SK-N-SH (cell line): ENCODE results near the gene CHST9. TPM values are rescaled to one million over a fixed set of nuclear protein-coding genes. Genes with fewer than 3 reads are reported as not detected.

ENCODE experiments used
- CTCF ChIA-PET: fragments of 300-600, 350-600 bp; formaldehyde crosslinking; extraction: SDS; loops from one replicate; lab custom pipeline; 2021; lab: Yijun Ruan, JAX
- POLR2A ChIA-PET: fragments of 350-600 bp; sonication (Branson Sonifier 250); formaldehyde crosslinking; extraction: SDS; loops from one replicate; lab custom pipeline; 2020; ENCODE audit warnings: antibody characterized with exemption, inconsistent platforms; lab: Yijun Ruan, JAX
- DNase-seq: peaks from one replicate; pipeline ENCODE4 v3.0.0; 2012
- H2AFZ ChIP-seq: fragments of 200-600 bp; sonication (generic); 2 replicates; pipeline ENCODE4 v1.8.1; 2016; ENCODE audit warnings: antibody characterized with exemption, mild to moderate bottlenecking, low read depth
- H3F3A ChIP-seq: fragments of 200-600 bp; sonication (generic); replicated peaks from 2 replicates; pipeline ENCODE3; 2016; ENCODE audit warnings: antibody characterized with exemption, mild to moderate bottlenecking; ENCODE audit not compliant: insufficient read depth
- H3K27ac ChIP-seq, 2 experiments: fragments of 200-500 bp in 1 of 2; fragments of 200-600 bp in 1 of 2; sonication (Bioruptor generic) in 1 of 2; sonication (generic), shearing (Covaris generic) in 1 of 2; 2 replicates each; pipeline versions ENCODE4 v1.5.1 to v1.6.1; 2014 to 2016; ENCODE audit warnings: low read depth in 2 of 2, inconsistent platforms in 1 of 2, low read length in 1 of 2, mild to moderate bottlenecking in 1 of 2, mixed read lengths in 1 of 2
- H3K27me3 ChIP-seq: fragments of 200-600 bp; sonication (generic), shearing (Covaris generic); 2 replicates; pipeline ENCODE4 v1.6.1; 2016; ENCODE audit warnings: mixed run types; ENCODE audit not compliant: insufficient read depth
- H3K36me3 ChIP-seq, 2 experiments: fragments of 200-500 bp in 1 of 2; fragments of 200-600 bp in 1 of 2; sonication (Bioruptor generic) in 1 of 2; sonication (generic) in 1 of 2; replicated peaks in 1 of 2; 2 replicates each; pipeline versions ENCODE3 to v1.5.1; 2014 to 2016; ENCODE audit warnings: low read length in 1 of 2, mild to moderate bottlenecking in 1 of 2; ENCODE audit not compliant: insufficient read depth in 2 of 2, control insufficient read depth in 1 of 2
- H3K4me1 ChIP-seq, 2 experiments: fragments of 200-500 bp in 1 of 2; fragments of 200-600 bp in 1 of 2; sonication (Bioruptor generic) in 1 of 2; sonication (generic), shearing (Covaris generic) in 1 of 2; 2 replicates each; pipeline versions ENCODE4 v1.5.1 to v1.6.1; 2014 to 2016; ENCODE audit warnings: low read depth in 1 of 2, low read length in 1 of 2, mixed run types in 1 of 2; ENCODE audit not compliant: insufficient read depth in 2 of 2, control insufficient read depth in 1 of 2
- H3K4me2 ChIP-seq: fragments of 200-600 bp; sonication (generic), shearing (Covaris generic); 2 replicates; pipeline ENCODE4 v1.6.1; 2017; ENCODE audit warnings: mixed run types
- H3K4me3 ChIP-seq, 2 experiments: fragments of 200-500 bp in 1 of 2; fragments of 200-600 bp in 1 of 2; sonication (Bioruptor generic) in 1 of 2; sonication (generic), shearing (Covaris generic) in 1 of 2; 2 replicates each; pipeline versions ENCODE4 v1.5.1 to v1.8.1; 2014 to 2016; ENCODE audit warnings: low read depth in 2 of 2, inconsistent platforms in 1 of 2, low read length in 1 of 2, mild to moderate bottlenecking in 1 of 2, mixed read lengths in 1 of 2, moderate library complexity in 1 of 2
- H3K79me2 ChIP-seq: fragments of 200-600 bp; sonication (generic); 2 replicates; pipeline ENCODE4 v1.8.1; 2017; ENCODE audit warnings: mild to moderate bottlenecking; ENCODE audit not compliant: insufficient read depth
- H3K9ac ChIP-seq: fragments of 200-600 bp; sonication (generic); 2 replicates; pipeline ENCODE4 v1.6.1; 2017; ENCODE audit warnings: mixed run types
- H3K9me2 ChIP-seq: fragments of 200-600 bp; sonication (generic); 2 replicates; pipeline ENCODE4 v1.6.1; 2017; ENCODE audit warnings: mixed run types
- H3K9me3 ChIP-seq: fragments of 200-600 bp; sonication (generic); 2 replicates; pipeline ENCODE4 v1.6.1; 2017; ENCODE audit warnings: mixed run types, mild to moderate bottlenecking, moderate library complexity
- H4K20me1 ChIP-seq: fragments of 200-600 bp; sonication (generic); 2 replicates; pipeline ENCODE4 v1.6.1; 2017; ENCODE audit warnings: mild to moderate bottlenecking, mixed run types; ENCODE audit not compliant: insufficient read depth
- CTCF ChIP-seq: fragments of 200-600 bp; sonication (generic); IDR thresholded peaks from 2 replicates; pipeline ENCODE4 v1.6.1; 2017; ENCODE audit warnings: antibody characterized with exemption, mild to moderate bottlenecking, moderate library complexity
- EP300 ChIP-seq, 2 experiments: IDR thresholded peaks; 2 replicates each; pipeline versions ENCODE4 v1.4.0 to v1.6.1; 2012; ENCODE audit warnings: borderline replicate concordance in 1 of 2, low read depth in 1 of 2, low read length in 1 of 2
- IRF3 ChIP-seq: fragments of 150-350 bp; IDR thresholded peaks from 2 replicates; pipeline ENCODE4 v1.6.1; 2016; ENCODE audit warnings: mild to moderate bottlenecking, low read depth, low read length
- POLR2AphosphoS5 ChIP-seq: IDR thresholded peaks from 2 replicates; pipeline ENCODE4 v1.6.1; 2012; ENCODE audit warnings: low read depth, low read length
- TCF12 ChIP-seq: IDR thresholded peaks from 2 replicates; pipeline ENCODE4 v1.4.0; 2012
- ZBTB33 ChIP-seq: IDR thresholded peaks from 2 replicates; pipeline ENCODE4 v1.4.0; 2012; ENCODE audit warnings: low read depth, borderline replicate concordance
- WGBS: methylation state at CpG from one replicate; pipeline ENCODE4 v1.1.6; 2017; ENCODE audit warnings: low lambda C conversion rate; 5-methylcytosine and 5-hydroxymethylcytosine counted together
- polyA plus RNA-seq, 3 experiments: library from polyadenylated mRNA; depleted of rRNA; stranded (reverse); fragments of >200 nt; gene quantifications; 2 replicates each; pipeline ENCODE4 v1.2.3, GENCODE V29; 2012

CHST9 gene
- polyA plus RNA-seq, 1 of the 3 experiments (the other 2 are of a cell fraction): not detected

- Histone ChIP-seq H3K9me3 (no peaks in the 10 kb centered on the region), H3K79me2 (no peaks in the 10 kb centered on the region), H3K9me2 (no peaks in the 10 kb centered on the region), H3K4me2 (peak overlapping the region; percentile 13; the same call in 1 of the 2 replicates), H3K4me1 (no peaks in the 10 kb centered on the region), H3K36me3 (no peaks in the 10 kb centered on the region), H3F3A (peaks cover 4% of the 10 kb centered on the region), H3K27me3 (no peaks in the 10 kb centered on the region), H3K4me3 (no peak overlapping the region; a peak in 1 of 4 replicates), H3K9ac (no peak overlapping the region), H4K20me1 (no peaks in the 10 kb centered on the region), H3K27ac (peak overlapping the region in 1 of 2 experiments; percentile 33; a peak in 1 of 4 replicates), H2AFZ (no peak overlapping the region; the same call in 1 of the 2 replicates)
- no peak for TF ChIP-seq POLR2AphosphoS5
- no peak for TF ChIP-seq ZBTB33
- TF ChIP-seq IRF3: no peak
- TF ChIP-seq TCF12: no peak
- no peak for TF ChIP-seq CTCF
- ChIA-PET POLR2A (no interaction called here), CTCF (no interaction called here)
- 53% methylated on average over 7 of the region's 7 CpGs for WGBS
- DNase-seq: no peak
These were observed 40.9 kb upstream of the CHST9 start for GRCh38 chr18:27225947-27226481.

- no peak for TF ChIP-seq EP300 (IDR thresholded peaks at IDR 0.05; ENCODE audit: borderline replicate concordance in 1 of 2, low read depth in 1 of 2, low read length in 1 of 2)
- H3F3A ChIP-seq: peaks cover 4% of the 10 kb centered on the region
- H3K36me3 ChIP-seq: no peaks in the 10 kb centered on the region
- no peaks in the 10 kb centered on the region for H3K4me1 ChIP-seq
- WGBS: 13% methylated on average over 2 of the region's 4 CpGs
- H2AFZ ChIP-seq: no peak overlapping the region
- H3K9me2 ChIP-seq: no peaks in the 10 kb centered on the region
- no peaks in the 10 kb centered on the region for H3K27me3 ChIP-seq
- H3K9ac ChIP-seq: no peak overlapping the region
- DNase-seq: no peak
- no peaks in the 10 kb centered on the region for H3K79me2 ChIP-seq
- H3K4me3 ChIP-seq: no peak overlapping the region
- H4K20me1 ChIP-seq: no peaks in the 10 kb centered on the region
- H3K4me2 ChIP-seq: no peak overlapping the region; the same call in 1 of the 2 replicates
- ChIA-PET CTCF (interaction anchor here (1.8 kb wide), 1 partner anchor 12 kb away, joined by 4 read pairs; no protein-coding TSS in a partner anchor), POLR2A (no interaction called here)
- H3K27ac ChIP-seq: no peak overlapping the region
- H3K9me3 ChIP-seq: no peaks in the 10 kb centered on the region
These were observed 38.6 kb upstream of the CHST9 start for GRCh38 chr18:27223526-27224291.
